Activated naive CD8-positive, alpha-beta T cell treated with anti-CD3 and anti-CD28 coated beads for 36 hours (primary cell): ENCODE results near the gene CLNK. TPM values are rescaled to one million over a fixed set of nuclear protein-coding genes. Genes with fewer than 3 reads are reported as not detected.

ENCODE experiments used
- DNase-seq: peaks from one replicate; pipeline ENCODE4 v3.0.0; 2021
- H3K27ac Mint-ChIP-seq: one replicate; pipeline ENCODE4 v1.8.0; 2022; ENCODE audit warnings: mild to moderate bottlenecking, moderate library complexity, mixed read lengths
- H3K27me3 Mint-ChIP-seq: one replicate; pipeline ENCODE4 v1.8.0; 2022; ENCODE audit warnings: mild to moderate bottlenecking, mixed read lengths
- H3K36me3 Mint-ChIP-seq: one replicate; pipeline ENCODE4 v1.8.0; 2021; ENCODE audit warnings: mild to moderate bottlenecking, mixed read lengths
- H3K4me1 Mint-ChIP-seq: one replicate; pipeline ENCODE4 v1.8.0; 2021; ENCODE audit warnings: mixed read lengths
- H3K4me3 Mint-ChIP-seq: one replicate; pipeline ENCODE4 v1.8.0; 2022; ENCODE audit warnings: mild to moderate bottlenecking, moderate library complexity, mixed read lengths
- H3K9me3 Mint-ChIP-seq: one replicate; pipeline ENCODE4 v1.8.0; 2022; ENCODE audit warnings: mixed read lengths
- total RNA-seq, 2 experiments: library from RNA; stranded (reverse); gene quantifications; one replicate each; pipeline ENCODE4 v1.2.3, GENCODE V29; 2021

The CLNK gene
- total RNA-seq, 2 experiments from 2014 or later: 0.32 to 0.35 TPM

GRCh38 chr4:10690185-10690907 is 5.8 kb upstream of the CLNK start:
- no peak overlapping the region for H3K4me3 Mint-ChIP-seq
- no peaks in the 10 kb centered on the region for H3K27me3 Mint-ChIP-seq
- no peak overlapping the region for H3K27ac Mint-ChIP-seq
- peaks cover 4% of the 10 kb centered on the region for H3K9me3 Mint-ChIP-seq
- DNase-seq: no peak
- peaks cover 9% of the 10 kb centered on the region for H3K4me1 Mint-ChIP-seq
- peaks cover 2% of the 10 kb centered on the region for H3K36me3 Mint-ChIP-seq

GRCh38 chr4:10688846-10689245 is 4.3 kb upstream of the CLNK start:
- no peak for DNase-seq
- no peaks in the 10 kb centered on the region for H3K27me3 Mint-ChIP-seq
- H3K36me3 Mint-ChIP-seq: peaks cover 2% of the 10 kb centered on the region
- peaks cover 4% of the 10 kb centered on the region for H3K9me3 Mint-ChIP-seq
- no peak overlapping the region for H3K27ac Mint-ChIP-seq
- no peak overlapping the region for H3K4me3 Mint-ChIP-seq
- peaks cover 11% of the 10 kb centered on the region for H3K4me1 Mint-ChIP-seq

- Mint-ChIP-seq H3K36me3 (peaks cover 2% of the 10 kb centered on the region), H3K27ac (no peak overlapping the region), H3K4me3 (no peak overlapping the region), H3K27me3 (no peaks in the 10 kb centered on the region), H3K9me3 (peaks cover 1% of the 10 kb centered on the region), H3K4me1 (peaks cover 11% of the 10 kb centered on the region)
- DNase-seq: no peak
Observed at GRCh38 chr4:10688022-10688421, 3.5 kb upstream of the CLNK start.

GRCh38 chr4:10687526-10687925 is 3.0 kb upstream of the CLNK start:
- DNase-seq: no peak
- Mint-ChIP-seq H3K9me3 (no peaks in the 10 kb centered on the region), H3K36me3 (peaks cover 2% of the 10 kb centered on the region), H3K4me3 (no peak overlapping the region), H3K27me3 (no peaks in the 10 kb centered on the region), H3K4me1 (peaks cover 11% of the 10 kb centered on the region), H3K27ac (no peak overlapping the region)

GRCh38 chr4:10682397-10682796 is 2.2 kb downstream of the CLNK start:
- Mint-ChIP-seq H3K27ac (no peak overlapping the region), H3K4me1 (peaks cover 2% of the 10 kb centered on the region), H3K36me3 (peaks cover 3% of the 10 kb centered on the region), H3K4me3 (no peak overlapping the region), H3K9me3 (peaks cover 3% of the 10 kb centered on the region), H3K27me3 (no peaks in the 10 kb centered on the region)
- DNase-seq: no peak

GRCh38 chr4:10677796-10678497 is 6.6 kb downstream of the CLNK start:
- peaks cover 14% of the 10 kb centered on the region for H3K4me1 Mint-ChIP-seq
- no peak overlapping the region for H3K4me3 Mint-ChIP-seq
- peaks cover 6% of the 10 kb centered on the region for H3K36me3 Mint-ChIP-seq
- no peak overlapping the region for H3K27ac Mint-ChIP-seq
- H3K9me3 Mint-ChIP-seq: peaks cover 8% of the 10 kb centered on the region
- DNase-seq: no peak
- H3K27me3 Mint-ChIP-seq: no peaks in the 10 kb centered on the region

GRCh38 chr4:10673817-10674369 is 10.7 kb downstream of the CLNK start:
- peaks cover 8% of the 10 kb centered on the region for H3K9me3 Mint-ChIP-seq
- DNase-seq: no peak
- peaks cover 30% of the 10 kb centered on the region for H3K4me1 Mint-ChIP-seq
- no peak overlapping the region for H3K4me3 Mint-ChIP-seq
- peak overlapping the region; percentile 21 for H3K27ac Mint-ChIP-seq
- no peaks in the 10 kb centered on the region for H3K27me3 Mint-ChIP-seq
- peaks cover 5% of the 10 kb centered on the region for H3K36me3 Mint-ChIP-seq

GRCh38 chr4:10672379-10672778 is 12.2 kb downstream of the CLNK start:
- H3K27me3 Mint-ChIP-seq: no peaks in the 10 kb centered on the region
- H3K4me3 Mint-ChIP-seq: no peak overlapping the region
- no peak for DNase-seq
- H3K27ac Mint-ChIP-seq: peak overlapping the region; percentile 71
- H3K36me3 Mint-ChIP-seq: peaks cover 5% of the 10 kb centered on the region
- peaks cover 5% of the 10 kb centered on the region for H3K9me3 Mint-ChIP-seq
- peaks cover 30% of the 10 kb centered on the region for H3K4me1 Mint-ChIP-seq

GRCh38 chr4:10671799-10672198 is 12.8 kb downstream of the CLNK start:
- Mint-ChIP-seq H3K27me3 (no peaks in the 10 kb centered on the region), H3K4me1 (peaks cover 30% of the 10 kb centered on the region), H3K9me3 (peaks cover 5% of the 10 kb centered on the region), H3K4me3 (no peak overlapping the region), H3K36me3 (peaks cover 3% of the 10 kb centered on the region), H3K27ac (peak overlapping the region; percentile 71)
- no peak for DNase-seq

GRCh38 chr4:10671366-10671765 is 13.2 kb downstream of the CLNK start:
- DNase-seq: no peak
- Mint-ChIP-seq H3K36me3 (no peaks in the 10 kb centered on the region), H3K4me1 (peaks cover 28% of the 10 kb centered on the region), H3K27ac (peak overlapping the region; percentile 71), H3K27me3 (no peaks in the 10 kb centered on the region), H3K9me3 (peaks cover 3% of the 10 kb centered on the region), H3K4me3 (no peak overlapping the region)

GRCh38 chr4:10670321-10670720 is 14.2 kb downstream of the CLNK start:
- no peaks in the 10 kb centered on the region for H3K36me3 Mint-ChIP-seq
- no peak overlapping the region for H3K4me3 Mint-ChIP-seq
- DNase-seq: no peak
- no peaks in the 10 kb centered on the region for H3K27me3 Mint-ChIP-seq
- H3K27ac Mint-ChIP-seq: no peak overlapping the region
- peaks cover 3% of the 10 kb centered on the region for H3K9me3 Mint-ChIP-seq
- H3K4me1 Mint-ChIP-seq: peaks cover 28% of the 10 kb centered on the region

GRCh38 chr4:10667701-10668326 is 16.8 kb downstream of the CLNK start:
- no peaks in the 10 kb centered on the region for H3K9me3 Mint-ChIP-seq

GRCh38 chr4:10666616-10667015 is 18.0 kb downstream of the CLNK start:
- H3K4me1 Mint-ChIP-seq: peaks cover 13% of the 10 kb centered on the region
- no peak overlapping the region for H3K27ac Mint-ChIP-seq
- H3K36me3 Mint-ChIP-seq: no peaks in the 10 kb centered on the region

More at GRCh38 chr4:10667701-10668326, 16.8 kb downstream of the CLNK start:
- H3K27ac Mint-ChIP-seq: no peak overlapping the region
- H3K4me1 Mint-ChIP-seq: peaks cover 23% of the 10 kb centered on the region
- H3K4me3 Mint-ChIP-seq: no peak overlapping the region
- no peak for DNase-seq
- H3K36me3 Mint-ChIP-seq: no peaks in the 10 kb centered on the region
- no peaks in the 10 kb centered on the region for H3K27me3 Mint-ChIP-seq

GRCh38 chr4:10664408-10664807 is 20.2 kb downstream of the CLNK start:
- H3K36me3 Mint-ChIP-seq: no peaks in the 10 kb centered on the region
- peaks cover 7% of the 10 kb centered on the region for H3K4me1 Mint-ChIP-seq
- H3K27me3 Mint-ChIP-seq: no peaks in the 10 kb centered on the region
- DNase-seq: no peak
- peak overlapping the region; percentile 11 for H3K27ac Mint-ChIP-seq
- H3K4me3 Mint-ChIP-seq: no peak overlapping the region
- no peaks in the 10 kb centered on the region for H3K9me3 Mint-ChIP-seq

More at GRCh38 chr4:10666616-10667015, 18.0 kb downstream of the CLNK start:
- H3K4me3 Mint-ChIP-seq: no peak overlapping the region
- H3K9me3 Mint-ChIP-seq: no peaks in the 10 kb centered on the region
- no peak for DNase-seq
- no peaks in the 10 kb centered on the region for H3K27me3 Mint-ChIP-seq

GRCh38 chr4:10662937-10663336 is 21.6 kb downstream of the CLNK start:
- no peak for DNase-seq
- H3K9me3 Mint-ChIP-seq: no peaks in the 10 kb centered on the region
- no peaks in the 10 kb centered on the region for H3K27me3 Mint-ChIP-seq
- H3K4me1 Mint-ChIP-seq: peaks cover 7% of the 10 kb centered on the region
- no peak overlapping the region for H3K27ac Mint-ChIP-seq
- H3K36me3 Mint-ChIP-seq: no peaks in the 10 kb centered on the region
- H3K4me3 Mint-ChIP-seq: no peak overlapping the region
